GM12878 (cell line): ENCODE data around the gene SYNE4. TPM values are rescaled to one million over a fixed set of nuclear protein-coding genes. Genes with fewer than 3 reads are reported as not detected.

Experiments used
- ATAC-seq: fragments of 200-7000 bp; cut with Tn5 transposase; 3 replicates; pipeline ENCODE4 v1.9.1; 2020; ENCODE audit warnings: mild to moderate bottlenecking, moderate library complexity
- BruUV-seq: library from RNA; stranded (reverse); fragments of 400-500 nt; replicated peaks from 2 replicates; lab custom pipeline; 2021; lab: Mats Ljungman, UMichigan
- CTCF ChIA-PET: fragments of 300-600 bp; sonication (Branson Sonifier 250); formaldehyde crosslinking; extraction: SDS; loops from one replicate; lab custom pipeline; 2021; ENCODE audit warnings: inconsistent platforms; lab: Yijun Ruan, JAX
- POLR2A ChIA-PET: fragments of 350-600 bp; formaldehyde crosslinking; extraction: SDS; loops from one replicate; lab custom pipeline; 2021; ENCODE audit warnings: inconsistent platforms; lab: Charles Lee
- RAD21 ChIA-PET: fragments of 300-600 bp; sonication (Branson Sonifier 250); formaldehyde crosslinking; loops from one replicate; lab custom pipeline; 2023; ENCODE audit warnings: antibody characterized with exemption; ENCODE audit not compliant: unreplicated experiment; lab: Charles Lee
- SMC1A ChIA-PET: fragments of 300-600 bp; sonication (Branson Sonifier 250); formaldehyde crosslinking; loops from one replicate; lab custom pipeline; 2023; ENCODE audit not compliant: unreplicated experiment, uncharacterized antibody; lab: Charles Lee
- DNase-seq: peaks from one replicate; pipeline ENCODE4 v3.0.0-alpha.2; 2011; ENCODE audit warnings: low read depth, low spot score
- FAIRE-seq: peaks from 3 replicates; lab custom pipeline; 2011; peaks lifted over from hg19 to GRCh38; lab: Jason Lieb, UNC
- H2AFZ ChIP-seq: 2 replicates; pipeline ENCODE4 v1.6.0; 2011; ENCODE audit warnings: low read depth, low read length, control low read depth; ENCODE audit not compliant: control insufficient read depth
- H3K27ac ChIP-seq: 2 replicates; pipeline ENCODE4 v1.5.1; 2011; ENCODE audit warnings: control low read depth; ENCODE audit not compliant: control insufficient read depth, insufficient read depth
- H3K27me3 ChIP-seq, 2 experiments: replicated peaks in 1 of 2; 2 replicates each; pipeline versions ENCODE4 v1.6.0 to v1.6.1; 2011; ENCODE audit warnings: low read length in 1 of 2; ENCODE audit not compliant: control insufficient read depth in 2 of 2, insufficient read depth in 2 of 2
- H3K36me3 ChIP-seq, 2 experiments: 2 replicates each; pipeline ENCODE4 v1.5.1; 2011; ENCODE audit warnings: low read length in 1 of 2; ENCODE audit not compliant: control insufficient read depth in 2 of 2, insufficient read depth in 2 of 2
- H3K4me1 ChIP-seq: 2 replicates; pipeline ENCODE4 v1.6.1; 2011; ENCODE audit warnings: mild to moderate bottlenecking, low read length, moderate library complexity, mixed read lengths; ENCODE audit not compliant: control insufficient read depth, insufficient read depth
- H3K4me2 ChIP-seq: 2 replicates; pipeline ENCODE4 v1.6.0; 2011; ENCODE audit warnings: control low read depth; ENCODE audit not compliant: control insufficient read depth, insufficient read depth
- H3K4me3 ChIP-seq: fragments of 200-600 bp; sonication (generic); 2 replicates; pipeline ENCODE4 v1.5.1; 2016
- H3K79me2 ChIP-seq: 2 replicates; pipeline ENCODE4 v1.6.0; 2011; ENCODE audit warnings: low read length; ENCODE audit not compliant: control insufficient read depth, insufficient read depth
- H3K9ac ChIP-seq: 2 replicates; pipeline ENCODE4 v1.8.0; 2011; ENCODE audit warnings: low read length, control low read depth, mixed read lengths; ENCODE audit not compliant: control insufficient read depth, insufficient read depth
- H3K9me3 ChIP-seq: replicated peaks from 3 replicates; pipeline ENCODE4 v1.5.1; 2011; ENCODE audit warnings: mild to moderate bottlenecking, low read length; ENCODE audit not compliant: control insufficient read depth, insufficient read depth
- H4K20me1 ChIP-seq: 2 replicates; pipeline ENCODE4 v1.6.0; 2011; ENCODE audit not compliant: control insufficient read depth, insufficient read depth
- FOS ChIP-seq: IDR thresholded peaks from 3 replicates; pipeline ENCODE4 v1.6.1; 2011; ENCODE audit warnings: borderline replicate concordance; ENCODE audit not compliant: insufficient read length; ENCODE audit errors: extremely low read depth
- PRDM15 ChIP-seq: fragments of 450-650 bp; formaldehyde crosslinking; IDR thresholded peaks from 2 replicates; pipeline ENCODE4 v1.4.0; 2020; ENCODE audit warnings: mild to moderate bottlenecking, moderate library complexity
- REST ChIP-seq: IDR thresholded peaks from 2 replicates; pipeline ENCODE4 v1.6.1; 2012; ENCODE audit warnings: mild to moderate bottlenecking, low read depth, low read length
- RFX5 ChIP-seq: IDR thresholded peaks from 2 replicates; pipeline ENCODE4 v1.6.1; 2011; ENCODE audit warnings: low read depth, low read length, improper control_type of control experiment
- SMC3 ChIP-seq: IDR thresholded peaks from 2 replicates; pipeline ENCODE4 v1.6.1; 2011; ENCODE audit warnings: low read length, improper control_type of control experiment, borderline replicate concordance
- whole genome bisulfite sequencing: methylation state at CpG from one replicate; pipeline ENCODE4 v1.1.6; 2016; ENCODE audit warnings: low lambda C conversion rate; ENCODE audit not compliant: insufficient replicate concordance, insufficient coverage; ENCODE audit errors: missing lambda C conversion rate; 5-methylcytosine and 5-hydroxymethylcytosine counted together
- in situ Hi-C: fragments of 300-500 bp; cut with MboI; formaldehyde crosslinking; loops from 9 replicates; pipeline ENCODE4 v1.14.3; 2018; ENCODE audit warnings: mixed read lengths
- intact Hi-C: fragments of 100-400 bp; cut with micrococcal nuclease; formaldehyde crosslinking; loops from one replicate; pipeline ENCODE4 v1.14.2; 2022; ENCODE audit not compliant: unreplicated experiment
- polyA plus RNA-seq, 11 experiments: library from polyadenylated mRNA; depleted of rRNA in 4 of 11; unstranded in 6 of 11; stranded (reverse) in 5 of 11; fragments of >200 nt; fragmentation: Nextera tagmentation in 4 of 11; fragmentation: Illumina TruSeq in 1 of 11; extraction: Ambion mirVana in 4 of 11; extraction: Trizol in 1 of 11; gene quantifications; 1 replicate in 1 of 11; 2 replicates in 10 of 11; pipeline versions ENCODE4 v1.2.1 to v1.2.3, GENCODE V29; 2011 to 2016; ENCODE audit warnings: inconsistent platforms in 2 of 11, missing spikeins in 2 of 11, low read depth in 1 of 11
- total RNA-seq, 4 experiments: library from RNA; depleted of rRNA in 3 of 4; stranded (reverse); fragments of >200 nt in 3 of 4; fragmentation: Illumina TruSeq in 1 of 4; extraction: Trizol in 1 of 4; gene quantifications; 2 replicates each; pipeline versions ENCODE4 v1.2.1 to v1.2.3, GENCODE V29; 2013 to 2021

The SYNE4 gene
- total and polyA plus RNA-seq, 10 of the 15 experiments (the other 5 are each of a cell fraction or from before 2014, with no cell fraction given) = 0.35 to 1.2 (median 0.71) TPM

- no peak for TF ChIP-seq PRDM15 (CRISPR knock-in tag)
- no peak for TF ChIP-seq SMC3
- no peak for TF ChIP-seq FOS
Measured at GRCh38 chr19:35966771-35967170, 41.8 kb downstream of the SYNE4 start (continued).

- TF ChIP-seq RFX5 = no peak
- peak; percentile 86 for TF ChIP-seq REST
- Histone ChIP-seq H3K4me1 (no peaks in the 10 kb centered on the region), H2AFZ (no peak overlapping the region), H3K79me2 (no peaks in the 10 kb centered on the region), H3K27me3 (peaks cover 7 to 13% of the 10 kb centered on the region in 2 experiments), H3K9ac (no peak overlapping the region), H4K20me1 (no peaks in the 10 kb centered on the region), H3K36me3 (no peaks in the 10 kb centered on the region), H3K4me3 (no peak overlapping the region), H3K9me3 (no peaks in the 10 kb centered on the region), H3K4me2 (no peak overlapping the region), H3K27ac (no peak overlapping the region)
- CTCF ChIA-PET = no interaction called here
- WGBS = 48% methylated on average over 9 of the region's 9 CpGs
- BruUV-seq = no TSS peak
- SMC1A ChIA-PET = no interaction called here
- intact Hi-C loops = no loop called here
- ATAC-seq = no peak
- RAD21 ChIA-PET = no interaction called here
- DNase-seq = no peak
- FAIRE-seq = no peak
- in situ Hi-C loops = no loop called here
- POLR2A ChIA-PET = interaction anchor here (0.6 kb wide), 1 partner anchor 9 kb away, joined by 3 read pairs; no protein-coding TSS in a partner anchor
Measured at GRCh38 chr19:35963514-35963913, 45.1 kb downstream of the SYNE4 start.
